DND-41 (cell line): Measurements from ENCODE around the gene NUDT3.

Source experiments
- ATAC-seq: fragments of 200-7000 bp; cut with Tn5 transposase; 3 replicates; pipeline ENCODE4 v1.9.1; 2021; ENCODE audit warnings: low read depth; ENCODE audit not compliant: insufficient read depth
- DNase-seq: peaks from one replicate; pipeline ENCODE4 v3.0.0-alpha.2; 2020
- H2AFZ ChIP-seq: 2 replicates; pipeline ENCODE4 v1.6.0; 2012; ENCODE audit warnings: low read depth, low read length
- H3K27ac ChIP-seq: 2 replicates; pipeline ENCODE4 v1.5.1; 2012; ENCODE audit warnings: low read length, inconsistent platforms
- H3K27me3 ChIP-seq: fragments of 200-600 bp; sonication (generic); 2 replicates; pipeline ENCODE4 v1.6.0; 2012; ENCODE audit warnings: low read length, mild to moderate bottlenecking, inconsistent platforms; ENCODE audit not compliant: insufficient read depth, poor library complexity
- H3K36me3 ChIP-seq: 2 replicates; pipeline ENCODE4 v1.5.1; 2012; ENCODE audit warnings: low read length, inconsistent platforms; ENCODE audit not compliant: insufficient read depth
- H3K4me1 ChIP-seq: 2 replicates; pipeline ENCODE4 v1.5.1; 2012; ENCODE audit warnings: mild to moderate bottlenecking, low read length; ENCODE audit not compliant: insufficient read depth
- H3K4me2 ChIP-seq: 2 replicates; pipeline ENCODE4 v1.6.0; 2012; ENCODE audit warnings: mild to moderate bottlenecking, moderate library complexity, low read length, inconsistent platforms; ENCODE audit not compliant: insufficient read depth
- H3K4me3 ChIP-seq, 2 experiments: fragments of 200-600 bp in 1 of 2; shearing (Covaris generic) in 1 of 2; 2 replicates each; pipeline ENCODE4 v1.5.1; 2012 to 2016; ENCODE audit warnings: inconsistent platforms in 2 of 2, low read length in 2 of 2, mild to moderate bottlenecking in 2 of 2, low read depth in 1 of 2, moderate library complexity in 1 of 2
- H3K79me2 ChIP-seq: 2 replicates; pipeline ENCODE4 v1.6.0; 2012; ENCODE audit warnings: low read length, inconsistent platforms; ENCODE audit not compliant: insufficient read depth
- H3K9ac ChIP-seq: 2 replicates; pipeline ENCODE4 v1.6.0; 2012; ENCODE audit warnings: low read depth, mild to moderate bottlenecking, inconsistent platforms, low read length, moderate library complexity
- H3K9me3 ChIP-seq: 2 replicates; pipeline ENCODE4 v1.5.1; 2012; ENCODE audit warnings: low read length, moderate library complexity, mild to moderate bottlenecking, inconsistent platforms; ENCODE audit not compliant: insufficient read depth, severe bottlenecking
- H4K20me1 ChIP-seq: 2 replicates; pipeline ENCODE4 v1.6.0; 2012; ENCODE audit warnings: low read length; ENCODE audit not compliant: insufficient read depth
- EZH2 ChIP-seq: IDR thresholded peaks from 3 replicates; pipeline ENCODE4 v1.6.1; 2012; ENCODE audit warnings: borderline replicate concordance, low read depth, mild to moderate bottlenecking, moderate library complexity, low read length, inconsistent platforms; ENCODE audit not compliant: severe bottlenecking
- TF ChIP-seq, protein P1 (sequence below): IDR thresholded peaks from 2 replicates; pipeline ENCODE4 v1.5.1; 2012; ENCODE audit warnings: borderline replicate concordance, low read length, moderate library complexity, mild to moderate bottlenecking; ENCODE audit not compliant: poor library complexity, severe bottlenecking; ENCODE audit errors: extremely low read depth

The NUDT3 gene

DNA sequence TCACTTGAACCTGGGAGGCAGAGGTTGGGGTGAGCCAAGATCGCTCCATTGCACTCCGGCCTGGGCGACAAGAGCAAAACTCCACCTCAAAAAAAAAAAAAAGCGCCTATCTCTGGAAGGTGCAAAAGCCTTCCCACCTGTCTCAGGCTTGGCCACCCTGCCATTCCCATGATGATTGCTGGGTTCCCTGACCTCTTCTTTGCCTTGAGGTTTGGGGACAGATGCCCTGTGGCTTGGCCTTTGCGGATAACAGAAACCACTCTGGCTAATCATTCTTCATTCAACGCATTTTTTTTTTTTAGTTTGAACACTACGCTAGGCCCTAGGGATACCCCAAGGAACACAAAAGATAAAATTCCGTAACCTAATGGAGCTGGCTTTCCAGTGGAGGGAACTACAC, 162.6 kb downstream of the NUDT3 start:
- no peaks in the 10 kb centered on the region for H3K27me3 ChIP-seq
- peaks cover 5% of the 10 kb centered on the region for H3K4me1 ChIP-seq
- H3K4me2 ChIP-seq = no peak overlapping the region
- no peak for ATAC-seq
- TF ChIP-seq EZH2 = no peak
- TF ChIP-seq, protein P1, sequence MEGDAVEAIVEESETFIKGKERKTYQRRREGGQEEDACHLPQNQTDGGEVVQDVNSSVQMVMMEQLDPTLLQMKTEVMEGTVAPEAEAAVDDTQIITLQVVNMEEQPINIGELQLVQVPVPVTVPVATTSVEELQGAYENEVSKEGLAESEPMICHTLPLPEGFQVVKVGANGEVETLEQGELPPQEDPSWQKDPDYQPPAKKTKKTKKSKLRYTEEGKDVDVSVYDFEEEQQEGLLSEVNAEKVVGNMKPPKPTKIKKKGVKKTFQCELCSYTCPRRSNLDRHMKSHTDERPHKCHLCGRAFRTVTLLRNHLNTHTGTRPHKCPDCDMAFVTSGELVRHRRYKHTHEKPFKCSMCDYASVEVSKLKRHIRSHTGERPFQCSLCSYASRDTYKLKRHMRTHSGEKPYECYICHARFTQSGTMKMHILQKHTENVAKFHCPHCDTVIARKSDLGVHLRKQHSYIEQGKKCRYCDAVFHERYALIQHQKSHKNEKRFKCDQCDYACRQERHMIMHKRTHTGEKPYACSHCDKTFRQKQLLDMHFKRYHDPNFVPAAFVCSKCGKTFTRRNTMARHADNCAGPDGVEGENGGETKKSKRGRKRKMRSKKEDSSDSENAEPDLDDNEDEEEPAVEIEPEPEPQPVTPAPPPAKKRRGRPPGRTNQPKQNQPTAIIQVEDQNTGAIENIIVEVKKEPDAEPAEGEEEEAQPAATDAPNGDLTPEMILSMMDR = no peak
- H2AFZ ChIP-seq = no peak overlapping the region
- H3K36me3 ChIP-seq = no peaks in the 10 kb centered on the region
- H3K9me3 ChIP-seq = no peaks in the 10 kb centered on the region
- H3K9ac ChIP-seq = no peak overlapping the region
- H4K20me1 ChIP-seq = no peaks in the 10 kb centered on the region
- H3K27ac ChIP-seq = no peak overlapping the region
- no peak for DNase-seq
- no peaks in the 10 kb centered on the region for H3K79me2 ChIP-seq
- H3K4me3 ChIP-seq = no peak overlapping the region
